GM18505 (cell line): ENCODE data around the gene GMDS.
"Not testable (repeated sequence)": the region's sequence is repeated elsewhere in the genome, so short reads cannot be mapped to it uniquely, and the experiment has no call there.

ENCODE experiments used
- ATAC-seq: cut with Tn5 transposase; IDR thresholded peaks from one replicate; pipeline ENCODE4 v1.9.1; 2021; ENCODE audit not compliant: unreplicated experiment
- POLR2A ChIP-seq: IDR thresholded peaks from 4 replicates; pipeline ENCODE4 v1.6.1; 2011; ENCODE audit warnings: borderline replicate concordance; ENCODE audit not compliant: insufficient read depth, insufficient read length; ENCODE audit errors: extremely low read depth

The GMDS gene

DNA sequence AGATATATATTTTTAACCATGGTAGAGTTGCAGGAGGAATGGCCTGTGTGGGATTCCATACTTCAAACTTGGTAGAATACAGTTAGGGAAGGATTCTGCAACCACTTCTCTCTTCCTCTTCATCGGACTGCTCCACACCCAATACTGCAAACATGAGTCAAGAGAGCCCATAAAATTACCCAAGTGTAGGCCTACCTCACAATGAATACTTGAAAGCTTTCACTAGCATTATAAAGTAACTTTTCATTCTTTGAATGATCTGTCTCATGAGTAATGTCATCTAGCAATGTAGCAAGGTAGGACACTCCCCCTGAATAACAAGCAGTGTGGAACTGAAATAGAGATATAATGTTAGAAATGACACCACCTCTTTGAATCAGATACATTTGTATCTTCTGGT lies 556.3 kb downstream of the GMDS start:
- ATAC-seq, result no peak
- TF ChIP-seq POLR2A, result no peak

DNA sequence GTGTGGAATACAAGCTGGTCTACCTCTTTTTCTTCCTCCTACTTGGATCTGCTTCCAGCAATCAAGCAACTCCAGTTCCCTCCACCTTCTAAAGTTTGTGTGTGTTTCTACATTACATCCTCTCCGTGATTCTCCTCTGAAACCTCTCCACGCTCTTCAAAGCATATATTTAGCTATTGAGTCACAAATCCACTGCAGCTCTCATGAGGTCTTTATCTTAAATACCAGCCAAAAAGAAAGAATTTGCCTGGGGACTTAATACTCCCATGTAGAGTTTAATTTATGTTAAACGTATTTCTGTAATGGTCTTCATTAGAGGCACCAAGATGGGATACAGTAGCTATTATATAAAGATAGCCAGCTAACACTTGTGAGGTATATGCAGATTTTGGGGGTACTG lies 557.0 kb downstream of the GMDS start:
- ATAC-seq, result no peak
- no peak for TF ChIP-seq POLR2A

DNA sequence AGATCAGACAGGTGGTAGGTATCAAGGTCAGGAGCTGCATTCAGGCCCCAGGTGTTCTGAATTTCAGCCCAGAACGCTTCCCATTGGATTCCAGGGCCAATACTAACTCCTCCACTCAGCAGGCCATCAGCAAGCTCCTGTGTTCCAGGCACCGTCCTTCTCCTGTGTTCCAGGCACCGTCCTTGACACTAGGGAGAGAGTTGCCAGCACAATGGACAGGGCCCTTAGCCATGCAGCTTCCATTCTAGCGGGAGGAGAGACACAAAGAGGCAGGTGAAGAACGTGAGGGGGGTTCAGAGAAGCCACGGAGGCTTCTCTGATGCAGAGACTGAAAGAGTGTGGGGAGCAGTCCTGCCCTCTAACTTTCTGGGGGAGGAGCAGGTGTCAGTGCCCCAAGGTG lies 558.0 kb downstream of the GMDS start:
- TF ChIP-seq POLR2A, result no peak

DNA sequence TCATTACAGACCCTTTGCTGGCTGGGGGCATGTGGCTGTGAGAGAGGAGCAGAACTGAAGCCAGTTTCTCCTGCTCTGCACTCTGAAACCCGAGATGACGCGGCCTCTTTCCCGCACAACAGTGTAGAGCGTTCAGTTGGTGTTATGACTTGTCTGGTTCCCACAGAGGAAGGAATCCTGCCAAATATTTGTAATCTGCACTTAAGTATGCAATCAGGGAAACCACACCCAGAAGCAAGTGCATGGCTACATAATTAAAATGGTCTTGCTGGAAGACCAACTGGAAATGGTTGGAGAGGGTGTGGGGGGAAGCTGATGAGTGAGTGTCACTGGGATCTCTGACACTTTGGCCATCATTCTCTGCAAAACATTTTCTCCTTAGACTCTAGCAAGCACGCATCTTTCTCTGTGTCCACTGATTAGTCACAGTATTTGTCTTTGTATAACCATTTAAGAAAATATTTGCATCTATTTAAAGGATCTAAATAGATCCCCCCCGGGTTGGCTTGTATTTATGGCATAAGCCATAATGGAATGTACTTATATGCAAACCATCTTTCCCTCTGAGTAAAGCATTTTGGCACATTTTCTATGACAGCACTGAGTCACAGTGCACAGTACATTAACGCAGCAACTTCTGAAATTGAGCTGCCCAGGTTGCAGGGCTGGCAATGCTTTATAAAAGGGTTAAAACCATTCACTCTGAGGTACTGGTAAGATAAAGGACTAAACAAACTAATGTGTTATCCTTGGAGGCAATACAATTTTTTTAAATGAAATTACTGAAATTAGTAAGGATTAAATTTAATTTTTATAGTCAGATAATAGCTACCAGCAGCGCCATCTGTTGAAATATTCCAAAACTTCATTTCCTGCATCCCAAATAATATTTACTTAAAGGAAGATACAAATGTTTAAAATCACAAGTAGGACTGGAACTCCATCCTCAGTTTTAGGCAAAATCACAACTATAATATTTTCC lies 559.0 kb downstream of the GMDS start:
- ATAC-seq, result no peak
- TF ChIP-seq POLR2A, result no peak

More for the DNA sequence above, 558.0 kb downstream of the GMDS start:
- no peak for ATAC-seq

DNA sequence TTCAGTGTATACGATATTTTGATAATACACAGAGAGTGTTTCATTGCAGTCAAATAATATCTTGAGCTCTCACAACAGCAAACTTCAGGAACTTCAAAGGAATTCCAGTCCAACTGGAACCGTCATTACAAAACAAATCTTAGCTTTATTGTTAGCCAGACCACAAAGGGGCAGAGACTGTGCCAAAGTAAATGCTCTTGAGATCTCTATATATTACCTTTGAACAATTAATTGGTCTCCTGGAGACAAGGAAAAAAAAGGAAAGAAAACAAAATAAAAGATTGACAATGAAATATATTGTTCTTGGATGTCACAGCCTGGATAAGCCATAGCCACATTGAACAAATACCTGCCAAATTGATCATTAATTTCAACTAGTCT lies 565.7 kb downstream of the GMDS start:
- ATAC-seq, result no peak
- no peak for TF ChIP-seq POLR2A

DNA sequence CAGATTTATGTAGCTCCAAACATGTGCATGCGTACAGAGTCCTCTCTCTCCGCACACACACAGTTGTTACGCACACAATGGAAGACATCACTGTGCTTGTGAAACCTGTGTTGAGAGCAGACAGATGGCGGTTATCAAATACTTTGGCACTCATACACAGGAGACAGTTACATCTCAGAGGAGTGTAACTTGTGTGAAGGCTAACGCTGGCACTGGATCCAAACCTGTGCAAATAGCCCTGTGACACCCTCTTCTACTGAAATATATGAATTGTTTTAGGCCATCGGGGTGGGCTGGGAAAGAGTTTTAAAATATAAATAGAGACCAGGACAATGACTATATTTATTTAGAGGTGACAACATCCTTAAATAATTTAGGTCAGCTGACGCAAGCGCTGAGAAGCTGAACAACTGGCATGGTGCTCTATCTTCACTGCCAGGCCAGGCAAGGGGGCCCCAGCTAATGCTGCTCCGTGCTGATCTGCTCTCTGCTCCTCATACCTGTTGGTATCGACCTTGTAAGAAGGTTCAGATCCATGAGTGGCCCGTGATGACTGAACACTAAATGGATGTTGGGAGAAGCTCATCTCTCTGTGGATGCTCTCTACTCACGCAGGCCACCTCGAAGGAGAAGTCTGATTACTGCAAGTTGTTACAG lies 566.2 kb downstream of the GMDS start:
- TF ChIP-seq POLR2A, result no peak
- no peak for ATAC-seq

DNA sequence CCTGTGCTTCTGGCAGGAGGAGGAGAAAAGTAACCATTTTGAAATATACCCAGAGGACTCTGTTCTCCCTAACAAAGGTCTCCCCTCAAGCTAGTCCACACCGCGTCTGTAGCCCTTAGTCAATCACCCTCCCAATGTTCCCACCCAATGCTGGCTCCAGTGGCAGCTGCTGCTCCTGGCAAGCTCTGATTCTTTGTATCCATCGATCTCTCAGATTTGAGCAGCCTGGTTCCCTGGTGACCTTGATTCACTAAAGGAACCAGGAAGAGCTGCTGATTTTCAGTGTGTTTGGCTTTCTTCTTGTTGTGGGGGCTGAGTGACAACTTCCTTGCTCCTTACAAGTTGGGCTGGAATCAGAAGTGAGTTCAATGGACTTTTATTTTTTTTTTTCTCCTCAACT lies 567.2 kb downstream of the GMDS start:
- TF ChIP-seq POLR2A, result no peak
- ATAC-seq, result no peak

DNA sequence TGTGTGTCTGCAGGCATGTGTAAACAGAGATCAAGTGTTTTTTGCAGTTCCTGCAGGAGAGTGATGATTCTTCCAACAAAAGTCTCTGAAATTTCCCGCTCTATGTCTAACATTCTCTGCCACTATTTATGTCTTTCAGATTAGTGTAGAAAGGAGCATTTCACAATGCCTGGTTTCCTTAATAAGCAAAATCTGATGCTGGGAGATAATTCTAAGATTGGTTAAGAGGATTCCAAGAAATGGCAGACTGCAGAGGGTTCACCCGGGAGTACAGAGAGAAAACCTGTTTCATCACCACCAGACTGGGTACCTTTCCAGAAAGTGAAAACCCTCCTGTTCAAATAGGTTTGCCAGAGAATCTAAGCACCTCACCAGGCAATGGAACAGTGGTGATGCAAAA lies 573.0 kb downstream of the GMDS start:
- no peak for TF ChIP-seq POLR2A
- ATAC-seq, result no peak

DNA sequence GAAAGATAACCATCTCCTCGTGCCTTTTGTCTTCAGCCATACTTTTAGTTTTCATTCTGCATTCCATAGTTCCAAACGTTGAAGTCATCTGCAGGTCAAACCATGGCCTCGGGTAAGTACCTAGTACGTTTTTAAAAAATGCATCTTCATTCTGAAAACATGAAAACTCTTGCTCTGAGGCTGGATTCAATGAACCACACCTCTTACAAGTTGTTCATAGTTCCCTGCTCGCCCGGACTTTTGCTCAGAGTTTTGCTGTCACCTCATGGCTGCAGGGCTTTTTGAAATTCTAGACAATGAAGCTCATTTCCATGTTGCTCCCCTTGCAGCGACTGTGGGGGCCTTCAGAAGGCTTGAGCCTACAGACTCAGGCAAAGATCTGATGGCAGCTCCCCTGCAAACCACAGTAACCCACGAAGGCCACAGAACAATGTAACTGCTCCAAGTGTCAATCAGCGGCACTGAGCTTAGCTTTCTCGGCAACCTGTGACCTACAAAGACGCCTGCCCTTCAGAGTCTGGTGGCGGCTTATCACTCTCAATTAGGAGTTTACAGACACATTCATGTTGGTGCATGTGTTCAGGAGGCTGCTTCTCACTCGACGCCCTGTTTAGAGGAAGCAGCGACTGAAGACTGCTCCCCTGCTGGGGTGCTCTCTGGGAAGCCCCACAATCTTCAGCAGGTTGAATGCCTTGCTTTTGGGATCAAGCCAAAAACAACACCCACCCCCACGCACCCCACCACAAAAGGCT lies 574.5 kb downstream of the GMDS start:
- no peak for ATAC-seq
- TF ChIP-seq POLR2A, result no peak

DNA sequence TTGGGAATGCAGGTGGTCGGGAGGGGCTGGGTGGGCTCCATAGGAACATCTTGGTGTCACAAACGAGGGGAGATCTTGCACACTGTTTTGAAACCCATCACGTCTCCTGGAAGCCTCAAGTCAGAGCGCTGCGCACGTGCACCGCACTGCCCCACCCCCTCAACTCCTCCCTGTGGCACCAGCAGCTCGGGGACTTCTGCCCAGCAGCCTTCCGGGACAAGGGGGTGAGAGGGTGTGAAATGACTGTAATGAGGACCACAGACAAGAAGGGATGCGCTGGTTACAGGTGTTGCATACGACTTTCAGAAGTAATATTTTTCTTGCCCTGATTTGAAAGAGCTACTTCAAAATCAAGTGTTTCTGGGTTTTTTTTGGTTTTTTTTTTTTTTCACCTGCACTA lies 575.4 kb downstream of the GMDS start:
- no peak for TF ChIP-seq POLR2A
- ATAC-seq, result no peak

DNA sequence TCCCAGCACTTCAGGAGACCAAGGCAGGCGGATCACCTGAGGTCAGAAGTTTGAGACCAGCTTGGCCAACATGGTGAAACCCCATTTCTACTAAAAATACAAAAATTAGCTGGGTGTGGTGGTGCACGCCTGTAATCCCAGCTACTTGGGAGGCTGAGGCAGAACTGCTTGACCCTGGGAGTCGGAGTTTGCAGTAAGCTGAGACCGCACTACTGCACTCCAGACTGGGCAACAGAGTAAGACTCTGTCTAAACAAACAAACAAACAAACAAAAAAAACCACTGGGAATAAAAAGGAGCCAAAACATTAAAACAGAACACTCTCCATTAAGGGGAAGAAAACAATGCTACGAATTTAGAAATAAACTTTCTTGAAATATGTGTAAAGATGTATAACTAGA lies 576.9 kb downstream of the GMDS start:
- not testable (repeated sequence) for ATAC-seq

DNA sequence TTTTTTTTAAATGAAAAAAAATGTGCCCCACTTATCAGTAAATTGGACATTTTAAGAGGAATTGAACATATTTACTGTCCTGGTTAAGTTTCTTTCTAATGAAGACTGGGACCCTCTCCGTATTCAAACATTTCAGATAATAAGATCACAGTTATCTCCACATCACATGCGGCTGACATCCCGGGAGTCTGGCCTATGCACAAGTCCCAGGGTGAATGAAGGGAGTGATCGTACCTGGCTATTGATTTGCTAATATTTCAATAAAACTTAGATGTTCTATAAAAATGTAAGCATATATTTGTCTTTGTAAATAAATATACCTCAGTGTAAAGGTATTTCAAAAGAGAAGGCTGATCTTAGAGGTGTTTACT lies 577.6 kb downstream of the GMDS start:
- no peak for ATAC-seq

DNA sequence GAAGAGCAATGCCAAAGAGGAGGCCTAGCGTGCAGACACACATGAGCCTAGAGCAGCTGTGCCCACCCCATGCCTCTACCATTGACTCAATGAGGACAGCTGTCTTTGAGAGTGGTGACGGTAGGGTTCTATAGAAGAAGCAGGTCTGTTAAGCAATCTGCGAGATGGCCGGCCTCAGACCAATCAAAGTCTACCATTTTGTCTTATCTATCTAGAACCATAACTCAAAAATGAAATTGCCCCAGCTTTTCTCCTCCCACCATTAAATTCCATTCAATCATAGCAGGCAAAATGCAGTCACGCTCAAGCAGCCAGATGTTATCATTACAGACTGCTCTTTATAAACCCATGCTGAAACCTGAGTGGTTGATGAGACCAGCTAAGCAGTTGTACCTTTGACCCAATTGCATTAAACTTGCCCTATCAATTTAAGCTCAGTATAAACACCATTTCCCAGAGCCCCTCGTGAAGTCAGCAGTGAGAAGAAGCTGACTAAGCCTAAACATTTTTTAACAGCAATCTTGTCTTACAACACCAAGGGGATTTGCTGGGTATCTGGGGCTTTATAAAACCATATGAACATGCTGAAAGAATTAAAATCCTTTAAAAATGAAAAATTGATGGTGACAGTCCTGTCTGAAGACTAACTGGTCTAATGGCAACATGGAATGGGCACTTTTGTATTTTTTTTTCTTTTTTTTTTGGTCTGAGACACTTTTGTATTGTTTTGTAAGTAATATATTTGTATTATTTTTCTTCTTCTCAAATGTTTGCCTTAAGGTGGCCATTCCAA lies 578.2 kb downstream of the GMDS start:
- no peak for ATAC-seq
- TF ChIP-seq POLR2A, result no peak

More for the DNA sequence above, 577.6 kb downstream of the GMDS start:
- no peak for TF ChIP-seq POLR2A
